ENCODE data around the gene TPSG1.
"Not testable (repeated sequence)": the region's sequence is repeated elsewhere in the genome, so short reads cannot be mapped to it uniquely, and the experiment has no call there.

The TPSG1 gene

GRCh38 chr16:1225051-1225451, at the start of gene TPSG1:
Gene TPSG1, minus strand, starts transcription at chr16:1225268. Its CDS starts 16 bp downstream, at chr16:1225252.
- no peak for DNase-seq (ENCODE audit: low read depth)

GRCh38 chr16:1274767-1275166, 49.7 kb upstream of the TPSG1 start:
- no peak for DNase-seq (ENCODE audit: low read depth)

GRCh38 chr16:1273816-1274215, 48.7 kb upstream of the TPSG1 start:
- no peak for DNase-seq (ENCODE audit: low read depth)

- no peak for DNase-seq (ENCODE audit: low read depth)
Measured at GRCh38 chr16:1272453-1273198, 47.6 kb upstream of the TPSG1 start.

- peak; percentile 25 for DNase-seq (ENCODE audit: low read depth)
Measured at GRCh38 chr16:1271724-1272413, 46.8 kb upstream of the TPSG1 start.

- DNase-seq (ENCODE audit: low read depth): no peak
Measured at GRCh38 chr16:1271380-1271723, 46.3 kb upstream of the TPSG1 start.

- not testable (repeated sequence) for DNase-seq (ENCODE audit: low read depth)
Measured at GRCh38 chr16:1269418-1269817, 44.4 kb upstream of the TPSG1 start.

- DNase-seq (ENCODE audit: low read depth): no peak
Measured at GRCh38 chr16:1265826-1266225, 40.8 kb upstream of the TPSG1 start.

- no peak for DNase-seq (ENCODE audit: low read depth)
Measured at GRCh38 chr16:1265090-1265630, 40.1 kb upstream of the TPSG1 start.

GRCh38 chr16:1264345-1265089, 39.4 kb upstream of the TPSG1 start:
- no peak for DNase-seq (ENCODE audit: low read depth)

GRCh38 chr16:1263591-1264344, 38.7 kb upstream of the TPSG1 start:
- DNase-seq (ENCODE audit: low read depth): no peak

- DNase-seq (ENCODE audit: low read depth): no peak
Measured at GRCh38 chr16:1262846-1263221, 37.8 kb upstream of the TPSG1 start.

- no peak for DNase-seq (ENCODE audit: low read depth)
Measured at GRCh38 chr16:1262210-1262845, 37.3 kb upstream of the TPSG1 start.

GRCh38 chr16:1261131-1261892, 36.2 kb upstream of the TPSG1 start:
- DNase-seq (ENCODE audit: low read depth): no peak

GRCh38 chr16:1260101-1260680, 35.1 kb upstream of the TPSG1 start:
- no peak for DNase-seq (ENCODE audit: low read depth)

- DNase-seq (ENCODE audit: low read depth): no peak
Measured at GRCh38 chr16:1259760-1260068, 34.6 kb upstream of the TPSG1 start.

- DNase-seq (ENCODE audit: low read depth): no peak
Measured at GRCh38 chr16:1258906-1259759, 34.1 kb upstream of the TPSG1 start.

GRCh38 chr16:1258225-1258600, 33.1 kb upstream of the TPSG1 start:
- DNase-seq (ENCODE audit: low read depth): no peak

GRCh38 chr16:1257561-1258224, 32.6 kb upstream of the TPSG1 start:
- no peak for DNase-seq (ENCODE audit: low read depth)
